ENCODE results near the gene SLC22A17.

DNA sequence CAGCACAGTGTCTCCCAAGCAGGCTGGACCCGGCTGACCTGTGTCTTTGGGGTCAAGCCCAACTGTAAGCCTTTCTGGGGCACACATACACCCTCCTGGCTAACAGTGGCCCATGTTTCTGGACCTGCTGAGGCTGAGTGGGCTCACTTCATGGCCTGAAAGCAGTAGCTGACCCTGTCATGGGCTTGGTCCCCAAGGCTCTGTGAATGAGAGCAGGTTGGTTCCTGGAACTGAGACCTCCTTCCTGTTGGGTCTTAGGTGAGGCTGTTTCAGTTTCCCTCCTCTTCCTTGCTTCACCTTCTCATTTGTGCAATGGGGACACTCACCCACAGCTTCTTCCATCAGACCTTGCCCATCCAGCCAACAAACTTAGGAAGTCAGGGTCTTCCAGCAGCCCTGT, 19.2 kb upstream of the SLC22A17 start:
- TF ChIP-seq EZH2phosphoT487 (IDR thresholded peaks at IDR 0.05) (no peak), CTCF (IDR thresholded peaks at IDR 0.05) (no peak)
